Fibroblast of the aortic adventitia (primary cell): ENCODE measurements around the gene ATXN7. TPM values are rescaled to one million over a fixed set of nuclear protein-coding genes. Genes with fewer than 3 reads are reported as not detected.

ENCODE experiments used
- DNase-seq: peaks from one replicate; pipeline ENCODE4 v3.0.0-alpha.2; 2010; ENCODE audit warnings: low read depth
- H3K4me3 ChIP-seq: 2 replicates; pipeline ENCODE4 v1.5.1; 2011; ENCODE audit warnings: low read depth, mild to moderate bottlenecking, control low read depth, low read length, moderate library complexity
- CTCF ChIP-seq: IDR thresholded peaks from 2 replicates; pipeline ENCODE4 v1.5.1; 2011; ENCODE audit warnings: mild to moderate bottlenecking, low read length, control low read depth, inconsistent platforms; ENCODE audit not compliant: insufficient read depth
- total RNA-seq: library from RNA; depleted of rRNA; stranded (reverse); fragments of >200 nt; gene quantifications from 2 replicates; pipeline ENCODE4 v1.2.3, GENCODE V29; 2012; ENCODE audit warnings: low replicate concordance

The ATXN7 gene
- total RNA-seq, 1 donor: 21.0 TPM

GRCh38 chr3:63864008-63864964 lies 619 bp downstream of the ATXN7 start:
- peak; percentile 21 for DNase-seq
- TF ChIP-seq CTCF: no peak
- peak overlapping the region; percentile 83 for H3K4me3 ChIP-seq

GRCh38 chr3:63864965-63865327 lies 1.3 kb downstream of the ATXN7 start:
- peak overlapping the region; percentile 83 for H3K4me3 ChIP-seq
- peak; percentile 19 for DNase-seq
- no peak for TF ChIP-seq CTCF

GRCh38 chr3:63867225-63867624 lies 3.6 kb downstream of the ATXN7 start:
- no peak for TF ChIP-seq CTCF
- no peak for DNase-seq
- H3K4me3 ChIP-seq: no peak overlapping the region

GRCh38 chr3:63869940-63870614 lies 6.4 kb downstream of the ATXN7 start:
- TF ChIP-seq CTCF: no peak

GRCh38 chr3:63870615-63871005 lies 6.9 kb downstream of the ATXN7 start:
- TF ChIP-seq CTCF: no peak
- DNase-seq: no peak
- H3K4me3 ChIP-seq: no peak overlapping the region

More at GRCh38 chr3:63869940-63870614, 6.4 kb downstream of the ATXN7 start:
- H3K4me3 ChIP-seq: no peak overlapping the region
- DNase-seq: no peak

GRCh38 chr3:63872135-63872924 lies 8.7 kb downstream of the ATXN7 start:
- peak; percentile 81 for DNase-seq
- H3K4me3 ChIP-seq: no peak overlapping the region
- TF ChIP-seq CTCF: no peak
